GM12878 (cell line): ENCODE results near the gene ROR2. TPM values are rescaled to one million over a fixed set of nuclear protein-coding genes. Genes with fewer than 3 reads are reported as not detected.

Experiments
- ATAC-seq: fragments of 200-7000 bp; cut with Tn5 transposase; 3 replicates; pipeline ENCODE4 v1.9.1; 2020; ENCODE audit warnings: mild to moderate bottlenecking, moderate library complexity
- Bru-seq: library from RNA; stranded (reverse); fragments of 400-500 nt; gene quantifications from one replicate; lab custom pipeline; 2021; lab: Mats Ljungman, UMichigan
- BruChase-seq, 2 experiments: library from RNA; stranded (reverse); fragments of 400-500 nt; gene quantifications; one replicate each; lab custom pipeline; 2021; lab: Mats Ljungman, UMichigan
- BruUV-seq: library from RNA; stranded (reverse); fragments of 400-500 nt; replicated peaks from 2 replicates; lab custom pipeline; 2021; lab: Mats Ljungman, UMichigan
- CTCF ChIA-PET: fragments of 300-600 bp; sonication (Branson Sonifier 250); formaldehyde crosslinking; extraction: SDS; loops from one replicate; lab custom pipeline; 2021; ENCODE audit warnings: inconsistent platforms; lab: Yijun Ruan, JAX
- POLR2A ChIA-PET: fragments of 350-600 bp; formaldehyde crosslinking; extraction: SDS; loops from one replicate; lab custom pipeline; 2021; ENCODE audit warnings: inconsistent platforms; lab: Charles Lee
- RAD21 ChIA-PET: fragments of 300-600 bp; sonication (Branson Sonifier 250); formaldehyde crosslinking; loops from one replicate; lab custom pipeline; 2023; ENCODE audit warnings: antibody characterized with exemption; ENCODE audit not compliant: unreplicated experiment; lab: Charles Lee
- SMC1A ChIA-PET: fragments of 300-600 bp; sonication (Branson Sonifier 250); formaldehyde crosslinking; loops from one replicate; lab custom pipeline; 2023; ENCODE audit not compliant: unreplicated experiment, uncharacterized antibody; lab: Charles Lee
- DNase-seq: peaks from one replicate; pipeline ENCODE4 v3.0.0-alpha.2; 2011; ENCODE audit warnings: low read depth, low spot score
- FAIRE-seq: peaks from 3 replicates; lab custom pipeline; 2011; peaks lifted over from hg19 to GRCh38; lab: Jason Lieb, UNC
- H2AFZ ChIP-seq: 2 replicates; pipeline ENCODE4 v1.6.0; 2011; ENCODE audit warnings: low read depth, low read length, control low read depth; ENCODE audit not compliant: control insufficient read depth
- H3K27ac ChIP-seq: 2 replicates; pipeline ENCODE4 v1.5.1; 2011; ENCODE audit warnings: control low read depth; ENCODE audit not compliant: control insufficient read depth, insufficient read depth
- H3K27me3 ChIP-seq, 2 experiments: replicated peaks in 1 of 2; 2 replicates each; pipeline versions ENCODE4 v1.6.0 to v1.6.1; 2011; ENCODE audit warnings: low read length in 1 of 2; ENCODE audit not compliant: control insufficient read depth in 2 of 2, insufficient read depth in 2 of 2
- H3K36me3 ChIP-seq, 2 experiments: 2 replicates each; pipeline ENCODE4 v1.5.1; 2011; ENCODE audit warnings: low read length in 1 of 2; ENCODE audit not compliant: control insufficient read depth in 2 of 2, insufficient read depth in 2 of 2
- H3K4me1 ChIP-seq: 2 replicates; pipeline ENCODE4 v1.6.1; 2011; ENCODE audit warnings: mild to moderate bottlenecking, low read length, moderate library complexity, mixed read lengths; ENCODE audit not compliant: control insufficient read depth, insufficient read depth
- H3K4me2 ChIP-seq: 2 replicates; pipeline ENCODE4 v1.6.0; 2011; ENCODE audit warnings: control low read depth; ENCODE audit not compliant: control insufficient read depth, insufficient read depth
- H3K4me3 ChIP-seq: fragments of 200-600 bp; sonication (generic); 2 replicates; pipeline ENCODE4 v1.5.1; 2016
- H3K79me2 ChIP-seq: 2 replicates; pipeline ENCODE4 v1.6.0; 2011; ENCODE audit warnings: low read length; ENCODE audit not compliant: control insufficient read depth, insufficient read depth
- H3K9ac ChIP-seq: 2 replicates; pipeline ENCODE4 v1.8.0; 2011; ENCODE audit warnings: low read length, control low read depth, mixed read lengths; ENCODE audit not compliant: control insufficient read depth, insufficient read depth
- H3K9me3 ChIP-seq: replicated peaks from 3 replicates; pipeline ENCODE4 v1.5.1; 2011; ENCODE audit warnings: mild to moderate bottlenecking, low read length; ENCODE audit not compliant: control insufficient read depth, insufficient read depth
- H4K20me1 ChIP-seq: 2 replicates; pipeline ENCODE4 v1.6.0; 2011; ENCODE audit not compliant: control insufficient read depth, insufficient read depth
- CHD2 ChIP-seq: IDR thresholded peaks from 2 replicates; pipeline ENCODE4 v1.6.1; 2011; ENCODE audit warnings: low read depth, low read length, improper control_type of control experiment, borderline replicate concordance
- RAD21 ChIP-seq: IDR thresholded peaks from 2 replicates; pipeline ENCODE4 v1.6.1; 2011; ENCODE audit warnings: mild to moderate bottlenecking, low read depth, low read length, moderate library complexity; ENCODE audit not compliant: insufficient read depth
- SMC3 ChIP-seq: IDR thresholded peaks from 2 replicates; pipeline ENCODE4 v1.6.1; 2011; ENCODE audit warnings: low read length, improper control_type of control experiment, borderline replicate concordance
- SUZ12 ChIP-seq: fragments of 200-600 bp; sonication (generic); IDR thresholded peaks from one replicate; pipeline ENCODE4 v1.6.1; 2018; ENCODE audit warnings: antibody characterized with exemption, mild to moderate bottlenecking; ENCODE audit not compliant: unreplicated experiment
- WGBS: methylation state at CpG from one replicate; pipeline ENCODE4 v1.1.6; 2016; ENCODE audit warnings: low lambda C conversion rate; ENCODE audit not compliant: insufficient replicate concordance, insufficient coverage; ENCODE audit errors: missing lambda C conversion rate; 5-methylcytosine and 5-hydroxymethylcytosine counted together
- in situ Hi-C: fragments of 300-500 bp; cut with MboI; formaldehyde crosslinking; loops from 9 replicates; pipeline ENCODE4 v1.14.3; 2018; ENCODE audit warnings: mixed read lengths
- intact Hi-C: fragments of 100-400 bp; cut with micrococcal nuclease; formaldehyde crosslinking; loops from one replicate; pipeline ENCODE4 v1.14.2; 2022; ENCODE audit not compliant: unreplicated experiment
- long read RNA-seq, 2 experiments: library from polyadenylated mRNA; unstranded; transcript quantifications; one replicate each; pipeline ENCODE4 v2.0.0, GENCODE V29; 2019 to 2020
- polyA minus RNA-seq, 3 experiments: library from RNA; depleted of rRNA, polyadenylated mRNA; stranded (reverse); fragments of >200 nt; gene quantifications; 2 replicates each; pipeline ENCODE4 v1.2.3, GENCODE V29; 2011
- polyA plus RNA-seq, 11 experiments: library from polyadenylated mRNA; depleted of rRNA in 4 of 11; unstranded in 6 of 11; stranded (reverse) in 5 of 11; fragments of >200 nt; fragmentation: Nextera tagmentation in 4 of 11; fragmentation: Illumina TruSeq in 1 of 11; extraction: Ambion mirVana in 4 of 11; extraction: Trizol in 1 of 11; gene quantifications; 1 replicate in 1 of 11; 2 replicates in 10 of 11; pipeline versions ENCODE4 v1.2.1 to v1.2.3, GENCODE V29; 2011 to 2016; ENCODE audit warnings: inconsistent platforms in 2 of 11, missing spikeins in 2 of 11, low read depth in 1 of 11
- total RNA-seq, 4 experiments: library from RNA; depleted of rRNA in 3 of 4; stranded (reverse); fragments of >200 nt in 3 of 4; fragmentation: Illumina TruSeq in 1 of 4; extraction: Trizol in 1 of 4; gene quantifications; 2 replicates each; pipeline versions ENCODE4 v1.2.1 to v1.2.3, GENCODE V29; 2013 to 2021
- TF ChIP-seq, protein P1 (sequence below): IDR thresholded peaks from 2 replicates; pipeline ENCODE4 v1.6.1; 2012; ENCODE audit warnings: low read depth, low read length, improper control_type of control experiment
- TF ChIP-seq, protein P2 (sequence below), 3 experiments: IDR thresholded peaks in 2 of 3; conservative IDR thresholded peaks in 1 of 3; 2 replicates each; pipeline ENCODE4 v1.5.1; 2011; ENCODE audit warnings: low read depth in 3 of 3, low read length in 3 of 3, mild to moderate bottlenecking in 3 of 3, control low read depth in 2 of 3, moderate library complexity in 2 of 3, inconsistent platforms in 1 of 3, mixed read lengths in 1 of 3; ENCODE audit not compliant: control insufficient read depth in 2 of 3, insufficient read depth in 1 of 3; ENCODE audit errors: extremely low read depth in 1 of 3

Gene ROR2
- not detected in 2 replicates for total RNA-seq (2013; cell fraction: nucleolus; rRNA removed)
- total RNA-seq (2014; rRNA removed): not detected in 2 replicates
- total RNA-seq (2014; rRNA removed; fragmentation: Illumina TruSeq; extraction: Trizol): not detected in 2 replicates
- 0.05 TPM in 1 of 2 replicates, not detected in the other for total RNA-seq (2021)
- polyA plus RNA-seq (2011; ENCODE audit: low read depth): not detected
- not detected in 2 replicates for polyA plus RNA-seq (2011; rRNA removed)
- polyA plus RNA-seq (2011; cell fraction: cytosol; rRNA removed): 0.02 TPM in 1 of 2 replicates, not detected in the other
- not detected in 2 replicates for polyA plus RNA-seq (2011; cell fraction: nucleus; rRNA removed)
- 0.06 TPM in 1 of 2 replicates, not detected in the other for polyA plus RNA-seq (2012)
- not detected in 2 replicates for polyA plus RNA-seq (2014; fragmentation: Illumina TruSeq; extraction: Trizol)
- polyA plus RNA-seq (2014; fragmentation: Nextera tagmentation; extraction: Ambion mirVana): not detected
- 0.03 TPM in 1 of 2 replicates, not detected in the other for polyA plus RNA-seq (2014; rRNA removed)
- polyA plus RNA-seq (2016; fragmentation: Nextera tagmentation; extraction: Ambion mirVana): not detected
- polyA minus RNA-seq (2011; rRNA and poly(A)+ RNA removed): 0.15 TPM in 1 of 2 replicates, not detected in the other
- not detected in 2 replicates for polyA minus RNA-seq (2011; cell fraction: cytosol; rRNA and poly(A)+ RNA removed)
- polyA minus RNA-seq (2011; cell fraction: nucleus; rRNA and poly(A)+ RNA removed): not detected in 2 replicates
- percentile 10 among the genes with signal in this experiment for Bru-seq, nascent RNA
- BruChase-seq, experiment 1, labeled RNA remaining after a 6-hour chase: percentile 5 among the genes with signal in this experiment
- percentile 11 among the genes with signal in this experiment for BruChase-seq, experiment 2, labeled RNA remaining after a 2-hour chase
- long read RNA-seq, experiment 1: 0 reads
- long read RNA-seq, experiment 2: 0 reads

DNA sequence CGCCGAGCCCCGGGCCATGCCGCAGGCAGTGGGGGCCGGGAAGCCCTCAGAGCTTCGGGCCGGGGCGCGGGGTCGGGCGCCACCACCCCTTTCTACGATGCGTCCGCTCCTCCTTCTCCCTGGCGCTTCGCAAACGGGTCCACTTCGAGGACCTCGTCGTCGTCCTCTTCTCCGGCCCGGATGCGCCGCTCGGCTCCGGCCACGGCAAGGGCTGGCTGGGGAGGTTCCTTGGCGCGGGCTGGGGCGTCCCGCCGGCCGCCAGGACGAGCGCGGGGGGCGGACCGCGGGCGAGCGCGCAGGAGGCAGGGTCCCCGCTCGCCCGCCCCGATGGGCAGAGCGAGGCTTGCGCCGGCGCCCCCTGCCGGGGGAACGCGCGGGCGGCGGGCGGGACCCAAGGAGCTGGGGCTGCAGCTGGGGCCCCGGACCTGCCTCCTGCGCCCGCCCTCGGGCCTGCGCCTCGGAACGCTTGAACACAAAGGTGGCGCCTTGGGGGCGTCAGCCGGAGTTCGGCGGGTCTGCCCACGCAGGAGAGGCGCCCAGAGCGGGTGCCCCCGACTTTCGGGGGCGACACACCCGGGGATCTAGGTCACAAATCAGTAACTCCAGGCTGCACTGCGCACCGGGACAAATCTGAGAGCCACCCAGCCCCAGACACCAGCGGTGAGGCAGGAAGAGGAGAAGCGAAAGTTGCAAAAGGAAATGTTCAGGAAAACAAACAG lies at the start of gene ROR2:
Gene ROR2, minus strand, starts transcription at position 283 of the 719 bp plus-strand sequence.
- CTCF ChIA-PET: interaction anchor here (0.7 to 2.1 kb wide), 5 partner anchors 9 to 179 kb away, joined by 3 to 6 read pairs (median 4); no protein-coding TSS in a partner anchor
- Histone ChIP-seq H3K4me2 (peak within 1 kb of the TSS; percentile 75), H3K9ac (no peak within 1 kb of the TSS), H2AFZ (no peak within 1 kb of the TSS), H4K20me1 (no peaks in the 10 kb centered on the region), H3K27me3 (peaks cover 10 to 26% of the 10 kb centered on the region in 2 experiments), H3K27ac (no peak within 1 kb of the TSS), H3K4me1 (no peaks in the 10 kb centered on the region), H3K36me3 (no peaks in the 10 kb centered on the region), H3K4me3 (peak within 1 kb of the TSS; percentile 11; the same call in 1 of the 2 replicates), H3K9me3 (no peaks in the 10 kb centered on the region), H3K79me2 (no peaks in the 10 kb centered on the region)
- intact Hi-C loops: loop anchor here (1.0 kb wide), 1 partner anchor 175 kb away; no protein-coding TSS in a partner anchor
- ATAC-seq: peak; percentile 92
- RAD21 ChIA-PET: interaction anchor here (1.0 kb wide), 1 partner anchor 1035 kb away, joined by 3 read pairs; no protein-coding TSS in a partner anchor
- DNase-seq: no peak
- no peak for FAIRE-seq
- BruUV-seq: no TSS peak
- in situ Hi-C loops: no loop called here
- POLR2A ChIA-PET: no interaction called here
- WGBS: 25% methylated on average over 41 of the region's 81 CpGs
- TF ChIP-seq SUZ12 (peak; percentile 97), RAD21 (peak; percentile 22; the same call in 1 of the 2 replicates), CHD2 (no peak), SMC3 (peak; percentile 9; the same call in 1 of the 2 replicates)
- TF ChIP-seq, protein P1, sequence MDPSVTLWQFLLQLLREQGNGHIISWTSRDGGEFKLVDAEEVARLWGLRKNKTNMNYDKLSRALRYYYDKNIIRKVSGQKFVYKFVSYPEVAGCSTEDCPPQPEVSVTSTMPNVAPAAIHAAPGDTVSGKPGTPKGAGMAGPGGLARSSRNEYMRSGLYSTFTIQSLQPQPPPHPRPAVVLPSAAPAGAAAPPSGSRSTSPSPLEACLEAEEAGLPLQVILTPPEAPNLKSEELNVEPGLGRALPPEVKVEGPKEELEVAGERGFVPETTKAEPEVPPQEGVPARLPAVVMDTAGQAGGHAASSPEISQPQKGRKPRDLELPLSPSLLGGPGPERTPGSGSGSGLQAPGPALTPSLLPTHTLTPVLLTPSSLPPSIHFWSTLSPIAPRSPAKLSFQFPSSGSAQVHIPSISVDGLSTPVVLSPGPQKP: no peak
- TF ChIP-seq, protein P2, sequence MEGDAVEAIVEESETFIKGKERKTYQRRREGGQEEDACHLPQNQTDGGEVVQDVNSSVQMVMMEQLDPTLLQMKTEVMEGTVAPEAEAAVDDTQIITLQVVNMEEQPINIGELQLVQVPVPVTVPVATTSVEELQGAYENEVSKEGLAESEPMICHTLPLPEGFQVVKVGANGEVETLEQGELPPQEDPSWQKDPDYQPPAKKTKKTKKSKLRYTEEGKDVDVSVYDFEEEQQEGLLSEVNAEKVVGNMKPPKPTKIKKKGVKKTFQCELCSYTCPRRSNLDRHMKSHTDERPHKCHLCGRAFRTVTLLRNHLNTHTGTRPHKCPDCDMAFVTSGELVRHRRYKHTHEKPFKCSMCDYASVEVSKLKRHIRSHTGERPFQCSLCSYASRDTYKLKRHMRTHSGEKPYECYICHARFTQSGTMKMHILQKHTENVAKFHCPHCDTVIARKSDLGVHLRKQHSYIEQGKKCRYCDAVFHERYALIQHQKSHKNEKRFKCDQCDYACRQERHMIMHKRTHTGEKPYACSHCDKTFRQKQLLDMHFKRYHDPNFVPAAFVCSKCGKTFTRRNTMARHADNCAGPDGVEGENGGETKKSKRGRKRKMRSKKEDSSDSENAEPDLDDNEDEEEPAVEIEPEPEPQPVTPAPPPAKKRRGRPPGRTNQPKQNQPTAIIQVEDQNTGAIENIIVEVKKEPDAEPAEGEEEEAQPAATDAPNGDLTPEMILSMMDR (IDR thresholded peaks at IDR 0.05 in 2 of 3, conservative IDR thresholded peaks at IDR 0.05 in 1 of 3; ENCODE audit: control insufficient read depth in 2 of 3, extremely low read depth in 1 of 3, insufficient read depth in 1 of 3, low read depth in 3 of 3, low read length in 3 of 3): peak; percentile 34 to 36 (median 35); a peak in 4 of 6 replicates
- SMC1A ChIA-PET: interaction anchor here (0.9 kb wide), 1 partner anchor 14 kb away, joined by 3 read pairs; no protein-coding TSS in a partner anchor
